ENCODE measurements around the gene MVB12B. TPM values are rescaled to one million over a fixed set of nuclear protein-coding genes. Genes with fewer than 3 reads are reported as not detected.

MVB12B gene
- total RNA-seq, 1 experiment from 2014 or later: 5.8 TPM

DNA sequence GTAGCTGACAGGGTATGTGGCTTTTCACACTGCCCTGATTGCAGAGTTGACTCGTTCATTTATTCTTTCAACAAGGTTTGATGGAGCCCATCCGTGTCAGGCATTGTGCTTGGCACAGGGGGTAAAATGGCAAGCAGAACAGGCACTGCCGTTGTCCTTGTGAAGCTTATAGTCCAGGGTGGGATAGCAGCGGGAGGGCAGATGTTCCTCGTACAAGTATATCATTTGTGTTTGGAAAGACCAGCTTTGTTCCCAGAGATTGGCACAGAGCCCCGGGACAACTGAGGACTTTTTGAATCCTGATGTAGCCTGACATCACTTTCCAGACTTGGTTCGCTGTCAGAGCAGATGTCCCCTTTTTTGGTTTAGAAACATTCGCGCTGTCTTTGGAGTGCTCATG lies 50.9 kb downstream of the MVB12B start:
- DNase-seq: no peak
- H2AK5ac ChIP-seq (ENCODE audit: insufficient read length, low read length): no peak overlapping the region
- H3K9me3 ChIP-seq (ENCODE audit: control insufficient read depth, low read depth, low read length): no peaks in the 10 kb centered on the region
- Mint-ChIP-seq H3K27me3 (ENCODE audit: low read depth) (no peaks in the 10 kb centered on the region), H3K9me3 (no peaks in the 10 kb centered on the region), H3K36me3 (ENCODE audit: insufficient read depth in 1 of 3, low read depth in 3 of 3) (no peaks in the 10 kb centered on the region), H3K4me3 (no peak overlapping the region), H3K4me1 (peaks cover 54 to 59% of the 10 kb centered on the region in 2 experiments), H3K27ac (no peak overlapping the region)
- H2BK20ac ChIP-seq (ENCODE audit: low read depth, low read length, poor library complexity, severe bottlenecking): no peak overlapping the region
- H2BK12ac ChIP-seq (ENCODE audit: insufficient read length, low read depth, low read length): no peak overlapping the region
- H4K91ac ChIP-seq (ENCODE audit: insufficient read length, low read depth, low read length): no peak overlapping the region
- H4K5ac ChIP-seq (ENCODE audit: insufficient read length, low read depth, low read length): no peak overlapping the region
- no peak overlapping the region for H3K23ac ChIP-seq (ENCODE audit: insufficient read length, low read depth, low read length)
- no peaks in the 10 kb centered on the region for H3K79me2 ChIP-seq (ENCODE audit: insufficient read depth, low read length)
- H3T11ph ChIP-seq (ENCODE audit: low read length): no peak overlapping the region
- no peak overlapping the region for H2BK15ac ChIP-seq (ENCODE audit: low read depth, low read length)
- no peaks in the 10 kb centered on the region for H3K27me3 ChIP-seq (ENCODE audit: insufficient read depth, low read length)
- H3K18ac ChIP-seq (ENCODE audit: insufficient read length, low read depth, low read length): no peak overlapping the region
- H3K14ac ChIP-seq (ENCODE audit: insufficient read depth, low read length): no peak overlapping the region
- H2BK120ac ChIP-seq (ENCODE audit: low read depth, low read length, poor library complexity, severe bottlenecking): no peak overlapping the region
- no peaks in the 10 kb centered on the region for H3K23me2 ChIP-seq (ENCODE audit: insufficient read length, low read depth, low read length, poor library complexity, severe bottlenecking)
- no peak overlapping the region for H3K4me2 ChIP-seq (ENCODE audit: insufficient read depth, insufficient read length, low read length)
- H3K79me1 ChIP-seq (ENCODE audit: insufficient read depth, low read depth, low read length, poor library complexity, severe bottlenecking): no peaks in the 10 kb centered on the region
- no peak overlapping the region for H4K8ac ChIP-seq (replicated peaks; ENCODE audit: insufficient read length, low read depth, low read length)
- H3K4me1 ChIP-seq (ENCODE audit: insufficient read depth, low read length): peaks cover 8% of the 10 kb centered on the region; the same call in 1 of the 2 replicates
- no peak overlapping the region for H3K27ac ChIP-seq (ENCODE audit: insufficient read length, low read depth, low read length)
- WGBS (ENCODE audit: extremely low coverage, insufficient read length, low lambda C conversion rate): no CpG with 5 or more reads among the region's 9 CpGs
- H3K4ac ChIP-seq (ENCODE audit: low read depth, low read length): no peak overlapping the region
- no peak overlapping the region for H2BK5ac ChIP-seq (ENCODE audit: insufficient read length, low read length)
- no peak overlapping the region for H2AFZ ChIP-seq (ENCODE audit: low read length)
- TF ChIP-seq, protein P1, sequence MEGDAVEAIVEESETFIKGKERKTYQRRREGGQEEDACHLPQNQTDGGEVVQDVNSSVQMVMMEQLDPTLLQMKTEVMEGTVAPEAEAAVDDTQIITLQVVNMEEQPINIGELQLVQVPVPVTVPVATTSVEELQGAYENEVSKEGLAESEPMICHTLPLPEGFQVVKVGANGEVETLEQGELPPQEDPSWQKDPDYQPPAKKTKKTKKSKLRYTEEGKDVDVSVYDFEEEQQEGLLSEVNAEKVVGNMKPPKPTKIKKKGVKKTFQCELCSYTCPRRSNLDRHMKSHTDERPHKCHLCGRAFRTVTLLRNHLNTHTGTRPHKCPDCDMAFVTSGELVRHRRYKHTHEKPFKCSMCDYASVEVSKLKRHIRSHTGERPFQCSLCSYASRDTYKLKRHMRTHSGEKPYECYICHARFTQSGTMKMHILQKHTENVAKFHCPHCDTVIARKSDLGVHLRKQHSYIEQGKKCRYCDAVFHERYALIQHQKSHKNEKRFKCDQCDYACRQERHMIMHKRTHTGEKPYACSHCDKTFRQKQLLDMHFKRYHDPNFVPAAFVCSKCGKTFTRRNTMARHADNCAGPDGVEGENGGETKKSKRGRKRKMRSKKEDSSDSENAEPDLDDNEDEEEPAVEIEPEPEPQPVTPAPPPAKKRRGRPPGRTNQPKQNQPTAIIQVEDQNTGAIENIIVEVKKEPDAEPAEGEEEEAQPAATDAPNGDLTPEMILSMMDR (conservative IDR thresholded peaks at IDR 0.05): no peak
- H3K56ac ChIP-seq (ENCODE audit: insufficient read length, low read depth, low read length): no peak overlapping the region
- no peaks in the 10 kb centered on the region for H4K20me1 ChIP-seq (ENCODE audit: control insufficient read depth, insufficient read depth, insufficient read length)
- H3K9ac ChIP-seq (ENCODE audit: extremely low read depth, insufficient read length, low read length): no peak overlapping the region
